ENCODE results near the gene ADAMTS7. TPM values are rescaled to one million over a fixed set of nuclear protein-coding genes. Genes with fewer than 3 reads are reported as not detected.
"Not testable (repeated sequence)": the region's sequence is repeated elsewhere in the genome, so short reads cannot be mapped to it uniquely, and the experiment has no call there.

ADAMTS7 gene
- total and polyA plus RNA-seq, 2 donors: 0.47 to 0.94 TPM

DNA sequence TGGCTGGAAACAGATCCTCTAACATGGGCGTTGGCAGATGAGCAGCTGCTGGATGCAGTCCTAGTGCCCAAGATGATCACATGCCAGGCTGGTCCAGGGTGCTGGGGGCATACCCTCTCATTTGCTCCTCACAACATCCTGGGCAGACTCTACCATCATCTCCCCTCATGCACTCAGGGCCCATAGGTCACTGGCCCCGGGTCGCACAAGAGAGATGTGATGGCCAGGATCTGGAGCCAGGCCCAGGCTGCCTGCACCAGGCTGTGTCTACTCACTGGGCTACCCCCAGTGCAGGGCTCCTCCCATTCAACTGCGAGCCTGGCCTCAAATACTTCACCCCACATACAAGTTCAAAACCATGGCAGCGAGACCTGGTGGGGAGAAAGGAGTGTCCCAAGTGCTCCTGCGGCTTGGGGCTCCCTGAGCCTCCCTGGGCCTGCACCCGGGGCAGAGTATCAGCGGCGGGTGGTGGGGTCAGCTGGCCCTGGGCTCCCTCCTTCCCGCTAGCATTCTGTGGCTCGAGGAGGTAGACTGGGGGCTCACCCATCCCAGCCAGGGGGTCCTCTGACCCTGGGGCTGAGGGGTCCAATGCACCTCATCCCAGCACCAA, 32.0 kb downstream of the ADAMTS7 start:
- DNase-seq (ENCODE audit: low read depth in 6 of 9, low spot score in 9 of 9); H3K27me3 ChIP-seq (ENCODE audit: control insufficient read depth in 2 of 2, insufficient read depth in 1 of 2, low read length in 1 of 2); H3K36me3 ChIP-seq (ENCODE audit: control insufficient read depth in 2 of 2, insufficient read depth in 2 of 2, low read length in 1 of 2); H3K4me1 ChIP-seq (ENCODE audit: control insufficient read depth in 2 of 2, insufficient read depth in 2 of 2, low read length in 2 of 2); H3K9me3 ChIP-seq (ENCODE audit: control insufficient read depth in 2 of 2, insufficient read depth in 1 of 2, low read length in 1 of 2); H3K27ac ChIP-seq (ENCODE audit: low read depth in 1 of 2, low read length in 1 of 2); H3K4me3 ChIP-seq (ENCODE audit: low read length in 2 of 2): not testable (repeated sequence)
- WGBS: 91% methylated on average over 11 of the region's 11 CpGs

DNA sequence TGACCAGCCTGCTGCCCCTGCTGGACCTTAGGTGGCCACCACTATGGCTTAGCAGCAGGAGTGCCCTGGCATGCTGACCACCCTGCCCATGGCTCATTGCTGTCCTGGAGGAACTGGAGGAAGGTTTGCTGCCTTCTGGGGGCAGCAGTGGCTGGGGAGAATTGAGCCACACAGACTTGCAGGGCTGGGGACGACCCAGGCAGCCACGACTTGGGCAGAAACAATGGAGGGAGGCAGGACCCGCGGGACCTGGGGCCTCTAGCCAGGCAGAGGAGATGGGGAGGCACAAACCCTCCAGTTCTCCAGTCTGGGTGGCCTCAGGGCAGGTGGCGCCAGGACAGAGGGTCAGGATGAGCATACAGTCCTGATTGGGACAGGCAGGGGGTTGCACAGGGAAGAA, 32.8 kb downstream of the ADAMTS7 start:
- H3K27ac ChIP-seq (ENCODE audit: low read depth in 1 of 2, low read length in 1 of 2): no peak overlapping the region
- 96% methylated on average over 5 of the region's 5 CpGs for WGBS
- H3K4me1 ChIP-seq (ENCODE audit: control insufficient read depth in 2 of 2, insufficient read depth in 2 of 2, low read length in 2 of 2): no peaks in the 10 kb centered on the region
- no peaks in the 10 kb centered on the region for H3K27me3 ChIP-seq (ENCODE audit: control insufficient read depth in 2 of 2, insufficient read depth in 1 of 2, low read length in 1 of 2)
- no peak for DNase-seq (ENCODE audit: low read depth in 6 of 9, low spot score in 9 of 9)
- no peaks in the 10 kb centered on the region for H3K9me3 ChIP-seq (ENCODE audit: control insufficient read depth in 2 of 2, insufficient read depth in 1 of 2, low read length in 1 of 2)
- no peak overlapping the region for H3K4me3 ChIP-seq (ENCODE audit: low read length in 2 of 2)
- H3K36me3 ChIP-seq (ENCODE audit: control insufficient read depth in 2 of 2, insufficient read depth in 2 of 2, low read length in 1 of 2): no peaks in the 10 kb centered on the region

- H3K27ac ChIP-seq (ENCODE audit: low read depth in 1 of 2, low read length in 1 of 2); H3K4me1 ChIP-seq (ENCODE audit: control insufficient read depth in 2 of 2, insufficient read depth in 2 of 2, low read length in 2 of 2); H3K4me3 ChIP-seq (ENCODE audit: low read length in 2 of 2); H3K36me3 ChIP-seq (ENCODE audit: control insufficient read depth in 2 of 2, insufficient read depth in 2 of 2, low read length in 1 of 2); DNase-seq (ENCODE audit: low read depth in 6 of 9, low spot score in 9 of 9); H3K27me3 ChIP-seq (ENCODE audit: control insufficient read depth in 2 of 2, insufficient read depth in 1 of 2, low read length in 1 of 2); H3K9me3 ChIP-seq (ENCODE audit: control insufficient read depth in 2 of 2, insufficient read depth in 1 of 2, low read length in 1 of 2): not testable (repeated sequence)
- WGBS: 92% methylated on average over 12 of the region's 12 CpGs
Measured at GRCh38 chr15:78777953-78778345, 33.3 kb downstream of the ADAMTS7 start.

DNA sequence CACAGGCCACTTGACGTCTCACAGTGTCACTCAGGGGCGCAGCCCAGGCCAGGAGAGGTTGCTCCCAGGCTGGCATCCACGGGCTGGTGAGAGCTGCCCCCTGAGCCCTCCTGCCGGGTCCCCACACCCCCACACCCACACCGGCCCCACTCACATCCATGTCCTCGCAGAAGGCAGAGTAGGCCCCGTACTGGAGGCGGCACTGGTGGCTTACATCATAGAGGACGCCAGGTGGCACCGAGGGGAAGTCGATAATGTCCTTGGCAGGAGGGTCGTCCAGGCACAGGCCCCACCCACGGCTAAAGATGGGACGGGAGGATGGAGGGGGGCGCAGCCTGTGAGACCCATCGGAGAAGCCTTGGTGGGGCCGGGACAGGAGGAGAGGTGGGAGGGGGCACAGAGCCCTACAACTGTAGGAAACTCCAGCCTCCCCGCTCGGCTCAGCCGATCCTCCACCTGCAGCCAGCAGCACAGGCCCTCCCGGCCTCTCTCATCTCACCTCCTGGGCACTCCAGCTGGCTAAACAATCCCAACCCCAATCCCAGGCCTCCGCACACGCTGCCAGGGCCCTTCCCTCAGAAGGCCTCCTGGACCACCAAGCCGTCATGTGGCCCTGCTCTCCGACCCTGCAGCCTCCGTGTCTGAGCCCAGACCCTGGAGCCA, 33.8 kb downstream of the ADAMTS7 start:
- not testable (repeated sequence) for H3K9me3 ChIP-seq (ENCODE audit: control insufficient read depth in 2 of 2, insufficient read depth in 1 of 2, low read length in 1 of 2); DNase-seq (ENCODE audit: low read depth in 6 of 9, low spot score in 9 of 9); H3K4me3 ChIP-seq (ENCODE audit: low read length in 2 of 2); H3K27me3 ChIP-seq (ENCODE audit: control insufficient read depth in 2 of 2, insufficient read depth in 1 of 2, low read length in 1 of 2); H3K27ac ChIP-seq (ENCODE audit: low read depth in 1 of 2, low read length in 1 of 2); H3K36me3 ChIP-seq (ENCODE audit: control insufficient read depth in 2 of 2, insufficient read depth in 2 of 2, low read length in 1 of 2); H3K4me1 ChIP-seq (ENCODE audit: control insufficient read depth in 2 of 2, insufficient read depth in 2 of 2, low read length in 2 of 2)
- 91% methylated on average over 26 of the region's 26 CpGs for WGBS

DNA sequence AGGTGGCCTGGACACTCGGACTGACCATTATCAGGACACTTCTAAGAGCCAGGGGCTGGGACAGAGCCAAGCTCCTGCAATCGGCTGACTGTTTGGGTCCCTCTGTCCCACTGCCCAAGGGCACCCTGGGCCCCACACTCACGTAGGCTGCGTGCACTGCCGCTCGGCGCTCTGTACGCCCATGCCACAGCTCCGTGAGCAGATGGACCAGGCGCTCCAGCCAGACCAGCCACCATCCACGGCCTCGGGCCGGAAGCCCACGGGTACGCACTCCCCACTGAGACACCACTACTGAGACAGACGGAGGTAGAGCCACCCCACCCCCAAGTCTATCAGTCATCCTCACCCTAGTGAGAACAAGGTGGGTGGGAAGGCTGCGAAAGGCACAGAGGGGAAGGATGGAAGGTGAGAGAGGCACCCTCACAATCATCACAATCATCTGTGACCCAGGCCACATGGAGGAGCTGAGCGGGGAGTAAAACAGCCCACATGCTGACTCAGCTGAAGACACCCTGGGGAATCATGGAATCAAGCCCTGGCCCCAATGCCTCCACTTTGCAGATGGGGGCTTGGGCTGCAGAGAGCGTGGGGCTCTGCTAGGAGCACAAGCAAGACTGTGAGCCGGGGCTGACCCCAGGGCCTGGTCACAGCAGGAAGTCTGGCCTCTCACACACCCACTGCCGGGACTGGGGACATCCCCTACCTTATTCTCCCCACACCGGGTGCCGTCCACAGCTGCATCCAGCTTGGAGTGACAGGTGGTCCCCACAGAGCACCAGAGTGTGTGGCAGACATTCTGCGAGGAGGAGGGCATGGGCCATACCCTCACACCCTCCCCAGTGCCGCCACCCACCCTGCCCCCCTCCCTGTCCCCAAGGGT, 35.0 kb downstream of the ADAMTS7 start:
- H3K27me3 ChIP-seq (ENCODE audit: control insufficient read depth in 2 of 2, insufficient read depth in 1 of 2, low read length in 1 of 2); DNase-seq (ENCODE audit: low read depth in 6 of 9, low spot score in 9 of 9); H3K36me3 ChIP-seq (ENCODE audit: control insufficient read depth in 2 of 2, insufficient read depth in 2 of 2, low read length in 1 of 2); H3K4me1 ChIP-seq (ENCODE audit: control insufficient read depth in 2 of 2, insufficient read depth in 2 of 2, low read length in 2 of 2); H3K27ac ChIP-seq (ENCODE audit: low read depth in 1 of 2, low read length in 1 of 2); H3K9me3 ChIP-seq (ENCODE audit: control insufficient read depth in 2 of 2, insufficient read depth in 1 of 2, low read length in 1 of 2); H3K4me3 ChIP-seq (ENCODE audit: low read length in 2 of 2): not testable (repeated sequence)
- 94% methylated on average over 25 of the region's 25 CpGs for WGBS

- WGBS: 81% methylated on average over 8 of the region's 8 CpGs
- Histone ChIP-seq H3K9me3 (ENCODE audit: control insufficient read depth in 2 of 2, insufficient read depth in 1 of 2, low read length in 1 of 2) (no peaks in the 10 kb centered on the region), H3K36me3 (ENCODE audit: control insufficient read depth in 2 of 2, insufficient read depth in 2 of 2, low read length in 1 of 2) (no peaks in the 10 kb centered on the region), H3K4me1 (ENCODE audit: control insufficient read depth in 2 of 2, insufficient read depth in 2 of 2, low read length in 2 of 2) (no peaks in the 10 kb centered on the region), H3K4me3 (ENCODE audit: low read length in 2 of 2) (no peak overlapping the region), H3K27ac (ENCODE audit: low read depth in 1 of 2, low read length in 1 of 2) (no peak overlapping the region), H3K27me3 (ENCODE audit: control insufficient read depth in 2 of 2, insufficient read depth in 1 of 2, low read length in 1 of 2) (no peaks in the 10 kb centered on the region)
- no peak for DNase-seq (ENCODE audit: low read depth in 6 of 9, low spot score in 9 of 9)
Measured at GRCh38 chr15:78775472-78775871, 35.8 kb downstream of the ADAMTS7 start.

- not testable (repeated sequence) for H3K4me3 ChIP-seq (ENCODE audit: low read length in 2 of 2); H3K36me3 ChIP-seq (ENCODE audit: control insufficient read depth in 2 of 2, insufficient read depth in 2 of 2, low read length in 1 of 2); DNase-seq (ENCODE audit: low read depth in 6 of 9, low spot score in 9 of 9); H3K27me3 ChIP-seq (ENCODE audit: control insufficient read depth in 2 of 2, insufficient read depth in 1 of 2, low read length in 1 of 2); H3K4me1 ChIP-seq (ENCODE audit: control insufficient read depth in 2 of 2, insufficient read depth in 2 of 2, low read length in 2 of 2); H3K9me3 ChIP-seq (ENCODE audit: control insufficient read depth in 2 of 2, insufficient read depth in 1 of 2, low read length in 1 of 2); H3K27ac ChIP-seq (ENCODE audit: low read depth in 1 of 2, low read length in 1 of 2)
- WGBS: 96% methylated on average over 15 of the region's 15 CpGs
Measured at GRCh38 chr15:78774451-78774990, 36.7 kb downstream of the ADAMTS7 start.

DNA sequence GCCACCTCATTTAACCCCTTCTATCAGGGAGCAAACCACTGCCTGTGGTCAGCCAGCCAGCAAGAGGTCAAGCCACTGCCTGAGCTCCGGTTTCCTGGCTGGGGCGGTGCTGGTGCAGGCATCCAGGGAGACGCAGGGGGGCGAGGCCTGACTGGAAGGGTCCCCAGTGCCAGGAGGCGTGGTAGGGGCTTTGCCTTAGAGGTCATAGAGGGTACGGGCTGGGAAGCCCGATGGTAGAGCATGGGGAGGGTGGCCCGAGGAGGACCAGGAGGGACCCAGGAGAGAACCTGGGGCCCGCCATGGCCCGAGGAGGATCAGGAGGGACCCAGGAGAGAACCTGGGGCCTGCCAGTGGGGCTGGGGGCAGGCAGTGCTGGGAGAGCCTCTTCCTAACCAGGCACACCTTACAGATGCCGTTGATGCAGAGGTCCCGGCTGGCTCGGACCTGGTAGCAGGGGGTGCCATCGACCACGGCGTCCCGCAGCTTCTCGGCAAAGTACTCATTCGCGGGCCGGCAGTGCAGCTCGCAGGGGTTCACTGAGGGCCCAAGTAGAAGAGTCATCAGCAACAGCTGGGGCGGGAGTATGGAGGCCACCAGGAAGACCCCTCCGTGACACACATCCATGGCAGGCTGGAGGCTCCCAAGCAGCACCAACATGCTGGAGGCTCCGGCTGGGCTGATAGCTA, 37.4 kb downstream of the ADAMTS7 start:
- not testable (repeated sequence) for H3K4me1 ChIP-seq (ENCODE audit: control insufficient read depth in 2 of 2, insufficient read depth in 2 of 2, low read length in 2 of 2); H3K27ac ChIP-seq (ENCODE audit: low read depth in 1 of 2, low read length in 1 of 2); H3K4me3 ChIP-seq (ENCODE audit: low read length in 2 of 2); DNase-seq (ENCODE audit: low read depth in 6 of 9, low spot score in 9 of 9); H3K27me3 ChIP-seq (ENCODE audit: control insufficient read depth in 2 of 2, insufficient read depth in 1 of 2, low read length in 1 of 2); H3K36me3 ChIP-seq (ENCODE audit: control insufficient read depth in 2 of 2, insufficient read depth in 2 of 2, low read length in 1 of 2); H3K9me3 ChIP-seq (ENCODE audit: control insufficient read depth in 2 of 2, insufficient read depth in 1 of 2, low read length in 1 of 2)
- 97% methylated on average over 25 of the region's 25 CpGs for WGBS

All from thymus (tissue), 11 donors.